GM21737 (cell line): ENCODE results near the gene ZKSCAN7.
"Not testable (repeated sequence)": the region's sequence is repeated elsewhere in the genome, so short reads cannot be mapped to it uniquely, and the experiment has no call there.

Experiments
- ATAC-seq: cut with Tn5 transposase; IDR thresholded peaks from one replicate; pipeline ENCODE4 v1.9.1; 2021; ENCODE audit warnings: mild to moderate bottlenecking, moderate library complexity; ENCODE audit not compliant: unreplicated experiment

ZKSCAN7 gene

GRCh38 chr3:44571024-44571423 is 16.0 kb downstream of the ZKSCAN7 start:
- ATAC-seq = no peak

GRCh38 chr3:44576613-44577012 is 21.6 kb downstream of the ZKSCAN7 start:
- no peak for ATAC-seq

- not testable (repeated sequence) for ATAC-seq
Measured at GRCh38 chr3:44577354-44577952, 22.5 kb downstream of the ZKSCAN7 start.

- not testable (repeated sequence) for ATAC-seq
Measured at GRCh38 chr3:44578316-44578715, 23.3 kb downstream of the ZKSCAN7 start.

- not testable (repeated sequence) for ATAC-seq
Measured at GRCh38 chr3:44578924-44579515, 24.0 kb downstream of the ZKSCAN7 start.

GRCh38 chr3:44579749-44580148 is 24.8 kb downstream of the ZKSCAN7 start:
- not testable (repeated sequence) for ATAC-seq

- not testable (repeated sequence) for ATAC-seq
Measured at GRCh38 chr3:44580971-44581370, 26.0 kb downstream of the ZKSCAN7 start.

- no peak for ATAC-seq
Measured at GRCh38 chr3:44584646-44585501, 29.9 kb downstream of the ZKSCAN7 start, which contains the start of gene ZNF660. TSS of gene ZNF660 (plus strand) at chr3:44584964. CDS start at chr3:44594194, 9,230 bp downstream.

GRCh38 chr3:44596621-44597020 is 41.6 kb downstream of the ZKSCAN7 start:
- ATAC-seq = no peak

GRCh38 chr3:44601749-44602148 is 46.8 kb downstream of the ZKSCAN7 start:
- no peak for ATAC-seq

- ATAC-seq = no peak
Measured at GRCh38 chr3:44612678-44613077, 57.7 kb downstream of the ZKSCAN7 start.
